GM18519 (cell line): Measurements from ENCODE around the gene ADCY1.
"Not testable (repeated sequence)": the region's sequence is repeated elsewhere in the genome, so short reads cannot be mapped to it uniquely, and the experiment has no call there.

ENCODE experiments used
- ATAC-seq: cut with Tn5 transposase; IDR thresholded peaks from one replicate; pipeline ENCODE4 v1.9.1; 2021; ENCODE audit warnings: mild to moderate bottlenecking, moderate library complexity; ENCODE audit not compliant: unreplicated experiment, low FRiP score

The ADCY1 gene

DNA sequence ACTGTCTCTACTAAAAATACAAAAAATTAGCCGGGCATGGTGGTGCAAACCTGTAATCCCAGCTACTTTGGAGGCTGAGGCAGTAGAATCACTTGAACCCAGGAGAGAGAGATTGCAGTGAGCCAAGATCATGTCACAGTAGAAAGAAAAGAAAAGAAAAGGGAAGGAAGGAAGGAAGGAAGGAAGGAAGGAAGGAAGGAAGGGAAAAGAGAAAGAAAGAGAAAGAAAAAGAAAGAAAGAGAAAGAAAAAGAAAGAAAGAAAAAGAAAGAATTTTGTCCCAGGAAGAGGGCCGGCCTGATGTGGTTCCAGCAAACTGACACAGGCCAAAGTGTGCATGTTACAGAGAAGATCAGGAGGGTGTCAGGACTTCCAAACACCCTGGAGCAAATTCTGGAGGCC, 151.1 kb downstream of the ADCY1 start:
- not testable (repeated sequence) for ATAC-seq

DNA sequence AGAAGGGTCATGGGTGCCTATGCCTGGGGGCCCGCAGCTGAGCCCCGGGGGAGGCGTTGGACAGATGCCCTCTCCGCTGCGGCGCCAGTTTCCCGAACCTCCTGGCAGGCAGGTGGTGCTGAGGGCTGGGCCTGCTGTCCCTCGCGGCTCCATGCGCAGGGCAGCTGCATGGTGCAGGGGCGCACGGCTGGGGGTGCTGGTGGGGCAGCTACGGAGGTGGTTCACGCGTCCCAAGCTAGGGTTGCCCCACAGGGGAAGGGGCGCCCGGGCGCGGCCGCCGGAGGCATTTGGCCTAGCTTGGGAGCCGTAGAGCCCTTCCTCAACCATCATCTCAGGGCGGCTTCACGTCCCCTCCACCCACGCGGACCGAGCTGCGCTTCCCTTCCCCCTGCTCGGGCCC, 152.7 kb downstream of the ADCY1 start:
- no peak for ATAC-seq

DNA sequence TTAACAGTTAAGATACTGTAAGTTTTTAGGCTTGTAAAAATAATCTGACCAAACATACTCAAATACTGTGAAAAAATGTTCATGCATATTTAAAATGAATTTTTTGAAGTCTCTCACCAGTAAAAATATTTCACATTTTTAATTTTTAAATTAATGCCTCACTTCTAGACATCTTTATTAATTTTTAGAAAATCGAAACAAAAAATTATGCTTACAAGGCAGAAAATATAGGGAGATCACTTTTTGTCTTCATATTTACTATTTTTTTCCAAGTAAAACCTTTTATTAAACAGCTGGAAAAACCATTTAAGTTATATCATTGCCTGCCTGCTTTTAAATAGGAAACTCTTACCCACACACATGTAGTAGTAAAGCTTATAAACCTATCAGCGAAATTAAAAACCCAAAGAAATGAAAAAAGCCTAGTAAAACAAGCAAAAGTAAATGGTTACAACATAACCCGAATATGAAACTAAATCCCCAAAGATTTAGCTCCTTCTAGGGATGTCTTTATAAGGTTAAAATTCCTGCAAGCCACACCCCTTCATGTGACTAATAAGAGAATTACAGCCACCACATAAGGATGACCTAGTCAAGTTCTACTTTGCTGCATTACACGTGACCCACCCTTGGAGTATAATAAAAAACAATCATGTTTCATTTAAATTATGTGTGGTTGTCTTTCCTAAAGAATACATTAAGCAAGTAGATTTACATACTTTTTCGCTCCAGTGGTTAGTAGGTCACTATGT, 157.7 kb downstream of the ADCY1 start:
- not testable (repeated sequence) for ATAC-seq

DNA sequence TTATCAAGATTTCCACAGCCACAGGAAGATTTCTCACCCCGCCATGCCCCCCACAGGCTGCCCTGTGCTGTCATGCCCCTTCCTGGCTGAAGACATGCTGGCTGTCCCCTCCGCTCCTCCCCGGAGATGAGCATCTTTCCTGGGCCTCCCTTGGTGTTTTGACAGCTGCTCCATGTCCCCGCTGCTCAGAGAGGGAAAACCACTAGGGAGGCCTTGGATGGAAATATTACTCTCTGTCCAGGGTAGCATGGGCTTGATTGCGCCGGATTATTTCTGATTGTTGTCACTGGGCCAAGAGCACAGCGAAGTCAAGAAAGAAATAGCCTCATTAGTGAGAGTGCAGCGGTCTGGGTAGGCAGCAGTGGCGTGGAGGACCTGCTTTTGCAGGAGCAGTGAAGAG, 164.8 kb downstream of the ADCY1 start:
- not testable (repeated sequence) for ATAC-seq

DNA sequence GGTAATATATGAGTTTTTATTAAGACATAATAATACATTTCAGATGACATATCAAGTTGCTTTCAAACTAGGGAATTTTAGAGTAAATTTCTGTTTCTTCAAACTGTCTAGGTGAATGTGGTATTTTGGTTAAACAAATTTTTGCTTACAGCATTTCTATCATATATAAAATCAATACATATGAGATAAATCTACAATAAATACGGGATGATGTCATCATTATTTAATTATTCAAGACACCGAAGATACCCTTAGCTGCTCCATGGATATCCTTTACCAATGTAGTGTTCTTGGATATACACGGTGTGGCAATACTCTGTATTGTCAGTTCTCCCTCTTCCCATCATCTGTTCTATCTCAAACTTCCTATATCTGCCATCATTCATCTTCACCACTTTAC, 166.4 kb downstream of the ADCY1 start:
- ATAC-seq, result not testable (repeated sequence)

DNA sequence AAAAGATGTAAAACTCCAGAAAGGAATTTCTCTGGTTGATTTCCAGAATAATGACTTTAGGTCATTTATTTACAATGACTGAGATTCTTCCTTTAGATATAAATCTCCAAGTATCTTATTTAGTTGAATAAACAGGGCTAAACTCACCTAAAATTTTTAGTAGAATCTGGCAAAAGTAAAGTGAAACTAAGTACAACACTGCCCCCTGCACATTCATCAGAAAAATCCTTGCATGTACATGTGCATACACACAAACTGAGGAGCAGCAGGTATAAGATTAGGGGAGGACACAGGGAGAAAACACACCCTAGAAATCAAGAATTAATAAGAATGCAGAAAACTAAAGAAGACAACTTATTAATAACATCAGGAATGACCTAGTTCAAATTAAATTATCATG, 174.8 kb downstream of the ADCY1 start:
- not testable (repeated sequence) for ATAC-seq

DNA sequence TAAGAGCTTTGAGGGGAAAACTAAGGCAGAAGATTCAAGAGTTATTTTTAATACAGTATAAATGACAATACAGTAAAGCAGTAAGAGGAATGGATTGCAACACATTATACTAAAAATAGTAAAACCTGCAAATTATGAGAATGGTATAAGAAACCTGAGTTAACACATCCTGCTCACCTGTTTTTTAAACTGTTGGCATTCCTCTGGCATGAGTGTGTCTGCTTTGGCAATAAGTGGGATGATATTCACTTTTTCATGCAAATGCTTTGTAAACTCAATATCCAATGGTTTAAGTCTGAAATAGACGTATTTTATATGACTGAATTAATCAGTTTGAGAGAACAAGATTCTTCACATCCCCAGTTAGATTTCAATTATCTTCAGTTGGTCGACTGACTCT, 177.2 kb downstream of the ADCY1 start:
- ATAC-seq, result not testable (repeated sequence)

DNA sequence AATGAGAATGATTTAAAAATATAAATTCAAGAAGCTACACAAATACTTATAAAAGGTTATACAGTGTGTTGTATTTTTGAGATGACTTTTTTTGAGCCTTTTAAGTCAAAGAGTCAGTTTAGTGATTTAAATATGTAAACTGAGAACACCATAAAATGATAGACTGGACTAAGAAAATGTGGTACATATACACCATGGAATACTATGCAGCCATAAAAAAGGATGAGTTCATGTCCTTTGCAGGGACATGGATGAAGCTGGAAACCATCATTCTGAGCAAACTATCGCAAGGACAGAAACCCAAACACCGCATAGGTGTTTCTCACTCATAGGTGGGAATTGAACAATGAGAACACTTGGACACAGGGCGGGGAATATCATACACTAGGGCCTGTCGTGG, 182.2 kb downstream of the ADCY1 start:
- ATAC-seq, result not testable (repeated sequence)

DNA sequence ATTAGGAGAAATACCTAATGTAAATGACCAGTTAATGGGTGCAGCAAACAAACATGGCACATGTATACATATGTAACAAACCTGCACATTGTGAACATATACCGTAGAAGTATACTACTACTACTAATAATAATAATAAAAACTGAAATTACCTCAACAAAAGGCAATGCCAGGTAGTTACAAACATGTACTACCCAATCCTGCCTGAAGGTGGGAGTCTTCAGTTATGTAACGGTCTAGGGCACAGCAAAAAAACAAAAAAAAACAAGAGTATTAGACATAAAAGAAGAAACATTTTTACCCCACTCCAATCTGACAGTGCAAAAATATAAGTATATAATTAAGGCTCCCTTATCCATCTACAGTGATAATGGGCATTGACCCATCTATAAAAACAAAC, 182.6 kb downstream of the ADCY1 start:
- ATAC-seq, result not testable (repeated sequence)

DNA sequence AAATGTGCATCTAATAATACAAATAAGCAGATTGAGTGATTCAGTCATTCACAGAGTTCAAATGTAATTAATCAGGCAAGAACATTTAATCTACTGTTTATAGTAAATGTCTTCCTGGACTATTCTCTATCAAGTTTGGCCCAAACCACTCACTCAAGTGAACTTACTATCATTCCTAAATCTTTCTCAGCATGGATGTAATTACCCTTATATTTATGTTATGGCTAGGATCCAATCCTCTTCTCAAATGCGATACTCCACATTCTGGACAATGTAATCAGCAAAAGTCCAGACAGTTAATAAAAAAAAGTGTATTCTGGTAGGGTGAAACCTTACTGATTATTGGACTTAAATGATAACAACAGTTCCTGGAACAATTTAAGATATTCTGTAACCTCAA, 185.3 kb downstream of the ADCY1 start:
- not testable (repeated sequence) for ATAC-seq

DNA sequence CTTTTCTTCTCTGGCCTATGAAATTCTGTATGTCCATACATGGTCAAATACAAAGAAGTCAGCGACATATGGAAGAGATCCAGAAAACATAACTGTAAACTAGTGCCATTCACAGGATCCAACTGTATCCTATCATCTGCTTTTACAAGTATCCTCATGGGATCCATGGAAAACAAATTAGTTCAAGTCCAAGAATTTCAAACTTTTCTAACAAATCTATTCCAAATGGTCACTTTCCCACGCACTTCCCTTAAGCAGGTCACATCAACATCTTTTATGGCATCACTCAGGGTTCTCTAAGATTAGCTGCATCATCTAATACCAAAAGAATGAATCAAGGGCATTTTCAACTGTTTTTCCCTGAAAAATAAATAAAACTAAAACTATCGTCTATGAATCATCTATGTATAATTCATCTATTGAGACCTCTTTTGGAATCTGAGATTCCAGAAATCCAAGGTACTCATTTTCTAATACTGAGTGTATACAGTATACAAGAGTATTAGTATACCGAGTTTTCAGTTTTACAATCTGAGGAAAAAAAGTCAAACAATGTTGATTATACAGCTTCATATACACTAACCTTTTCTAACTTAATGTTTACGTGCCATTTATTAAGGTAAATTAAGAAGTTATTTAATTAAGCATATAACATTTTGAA, 187.5 kb downstream of the ADCY1 start:
- not testable (repeated sequence) for ATAC-seq

DNA sequence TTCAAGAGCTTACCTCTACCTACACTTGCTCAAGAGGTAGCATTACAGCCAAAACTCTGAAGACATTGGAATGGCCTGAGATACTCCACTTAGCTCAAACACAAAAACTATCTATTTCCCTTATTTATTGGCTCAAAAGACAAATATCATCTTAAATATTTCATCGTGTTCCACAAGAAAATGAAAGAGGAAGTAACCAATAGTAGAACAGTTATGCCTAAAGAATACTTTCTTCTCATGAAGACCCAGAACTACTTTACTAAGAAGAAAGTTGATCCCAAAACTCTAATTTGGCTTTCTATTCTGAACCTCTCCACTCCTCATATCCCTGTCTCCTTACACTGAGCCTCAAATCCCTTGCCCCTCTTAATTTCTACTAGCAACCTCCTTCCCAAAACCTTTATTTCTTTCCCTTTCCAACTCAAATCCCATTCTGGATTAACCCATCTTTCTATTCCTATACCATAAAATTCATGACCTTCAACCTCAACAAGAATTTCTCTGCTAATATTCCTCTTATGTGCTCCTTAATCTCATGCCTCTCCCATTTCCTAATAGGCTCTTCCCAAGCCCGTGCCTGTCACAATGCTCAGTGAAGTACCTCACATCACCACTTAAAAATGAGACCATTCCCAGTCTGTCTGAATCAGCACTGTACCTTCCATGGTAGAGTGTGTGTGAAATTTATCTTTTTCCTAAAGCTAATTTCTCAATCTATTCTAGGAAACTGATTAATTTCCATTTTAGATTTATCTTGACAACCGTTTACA, 188.2 kb downstream of the ADCY1 start:
- not testable (repeated sequence) for ATAC-seq

DNA sequence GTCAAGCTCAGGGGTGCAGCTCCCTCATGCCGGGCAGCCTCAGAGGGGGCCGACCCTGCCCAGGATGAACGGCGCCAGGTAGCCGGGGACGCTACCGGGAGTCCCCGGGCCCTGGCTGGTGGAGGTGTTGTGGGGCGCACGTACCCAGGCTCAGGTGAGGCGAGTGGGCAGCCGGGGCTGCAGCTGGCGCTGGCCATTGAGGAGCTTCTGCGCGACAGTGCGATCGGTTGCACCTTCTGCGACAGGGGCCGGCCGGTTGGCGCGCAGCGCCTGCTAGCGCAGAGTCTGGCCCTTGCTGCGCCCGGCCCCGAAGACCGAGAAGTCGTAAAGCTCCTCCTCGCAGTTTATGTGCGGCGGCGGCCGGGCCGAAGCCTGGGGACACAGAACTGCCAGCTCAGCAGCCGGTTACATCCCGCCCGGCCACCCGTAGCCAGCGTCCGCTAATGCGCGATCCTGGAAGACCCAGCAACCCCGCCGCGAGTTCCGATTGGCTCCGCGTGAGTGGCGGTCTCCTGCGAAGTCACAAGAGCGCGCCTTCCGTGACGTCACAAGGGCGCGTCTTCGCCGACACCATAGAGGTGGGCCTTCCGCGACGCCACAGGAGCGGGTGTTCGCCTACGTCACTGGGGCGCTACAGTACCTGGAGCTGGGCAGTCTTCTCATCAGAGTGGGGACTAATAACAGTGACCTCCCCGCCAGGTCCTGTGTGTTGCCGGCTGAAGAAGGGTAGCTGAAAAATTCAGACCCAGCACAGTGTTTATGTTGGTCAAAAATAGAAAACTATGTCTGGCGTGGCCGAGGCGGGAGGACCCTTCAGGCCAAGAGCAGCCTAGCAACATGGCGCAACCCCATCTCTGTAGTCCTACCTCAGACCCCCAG, 194.6 kb downstream of the ADCY1 start:
- peak; percentile 99 for ATAC-seq

DNA sequence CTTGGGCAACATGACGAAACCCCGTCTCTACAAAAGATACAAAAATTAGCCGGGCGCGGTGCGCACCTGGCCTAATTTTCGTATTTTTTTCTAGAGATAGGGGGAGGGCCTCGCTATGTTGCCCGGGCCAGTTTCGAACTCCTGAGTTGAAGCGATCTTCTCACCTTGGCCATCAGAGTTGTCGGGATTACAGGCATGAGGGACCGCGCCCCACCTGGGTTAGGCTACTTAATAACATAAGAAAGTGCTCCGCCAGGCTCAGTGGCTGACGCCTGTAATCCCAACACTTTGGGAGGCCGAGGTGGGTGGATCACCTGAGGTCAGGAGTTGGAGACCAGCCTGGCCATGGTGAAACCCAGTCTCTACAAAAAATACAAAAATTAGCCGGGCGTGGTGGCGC, 195.5 kb downstream of the ADCY1 start:
- not testable (repeated sequence) for ATAC-seq
